HEK293 (cell line): ENCODE results near the gene OVOL2.

Experiments used
- CTCF ChIA-PET: fragments of 350-600 bp; formaldehyde crosslinking; extraction: SDS; loops from one replicate; lab custom pipeline; 2021; ENCODE audit warnings: antibody characterized with exemption; lab: Yijun Ruan, JAX
- POLR2A ChIA-PET: fragments of 300-600 bp; formaldehyde crosslinking; extraction: SDS; loops from one replicate; lab custom pipeline; 2020; ENCODE audit warnings: antibody characterized with exemption, inconsistent platforms; lab: Yijun Ruan, JAX
- H3K27ac ChIP-seq: fragments of 200-500 bp; sonication (Bioruptor generic); 2 replicates; pipeline ENCODE4 v1.5.1; 2014; ENCODE audit warnings: low read depth, low read length, control low read depth, inconsistent platforms; ENCODE audit errors: extremely low read depth
- H3K36me3 ChIP-seq, 2 experiments: fragments of 200-500 bp in 1 of 2; sonication (Bioruptor generic) in 1 of 2; 1 replicate in 1 of 2; 2 replicates in 1 of 2; pipeline ENCODE4 v1.5.1; 2014 to 2017; ENCODE audit warnings: inconsistent platforms in 2 of 2, low read length in 2 of 2; ENCODE audit not compliant: control insufficient read depth in 2 of 2, insufficient read depth in 1 of 2
- H3K4me1 ChIP-seq: fragments of 200-500 bp; sonication (Bioruptor generic); 2 replicates; pipeline ENCODE4 v1.5.1; 2014; ENCODE audit warnings: mild to moderate bottlenecking, low read length, inconsistent platforms; ENCODE audit not compliant: control insufficient read depth, insufficient read depth
- H3K4me3 ChIP-seq: 2 replicates; pipeline ENCODE4 v1.5.1; 2011; ENCODE audit warnings: low read depth, mild to moderate bottlenecking, control low read depth, low read length, moderate library complexity
- H3K9me3 ChIP-seq: fragments of 200-500 bp; sonication (Bioruptor generic); 2 replicates; pipeline ENCODE4 v1.5.1; 2014; ENCODE audit warnings: low read depth, low read length, inconsistent platforms; ENCODE audit not compliant: control insufficient read depth, insufficient read depth
- HOXA7 ChIP-seq: sonication (generic); formaldehyde crosslinking; IDR thresholded peaks from 2 replicates; pipeline ENCODE4 v1.8.1; 2022; ENCODE audit warnings: missing genetic modification reagents, borderline replicate concordance
- HOXC10 ChIP-seq: sonication (generic); formaldehyde crosslinking; IDR thresholded peaks from 2 replicates; pipeline ENCODE4 v1.8.1; 2023; ENCODE audit warnings: mild to moderate bottlenecking, missing genetic modification reagents
- IKZF3 ChIP-seq: fragments of 450-650 bp; IDR thresholded peaks from 2 replicates; pipeline ENCODE4 v1.5.0; 2018; ENCODE audit warnings: missing biosample characterization, mild to moderate bottlenecking, missing genetic modification characterization, moderate library complexity
- KLF10 ChIP-seq: fragments of 450-650 bp; IDR thresholded peaks from 2 replicates; pipeline ENCODE4 v1.5.1; 2018; ENCODE audit warnings: missing biosample characterization, mild to moderate bottlenecking, missing genetic modification characterization
- KLF16 ChIP-seq: fragments of 450-650 bp; formaldehyde crosslinking; IDR thresholded peaks from 2 replicates; pipeline ENCODE4 v1.5.1; 2017; ENCODE audit warnings: missing biosample characterization, missing genetic modification characterization
- ZBTB1 ChIP-seq: fragments of 450-650 bp; formaldehyde crosslinking; IDR thresholded peaks from 2 replicates; pipeline ENCODE4 v1.5.1; 2016; ENCODE audit warnings: missing biosample characterization, missing genetic modification characterization
- ZBTB20 ChIP-seq: fragments of 450-650 bp; formaldehyde crosslinking; IDR thresholded peaks from 2 replicates; pipeline ENCODE4 v1.5.1; 2016; ENCODE audit warnings: missing biosample characterization, missing genetic modification characterization
- ZBTB48 ChIP-seq: fragments of 450-650 bp; formaldehyde crosslinking; IDR thresholded peaks from 2 replicates; pipeline ENCODE4 v1.5.1; 2016; ENCODE audit warnings: missing biosample characterization, missing genetic modification characterization
- ZNF112 ChIP-seq: fragments of 450-650 bp; formaldehyde crosslinking; IDR thresholded peaks from 2 replicates; pipeline ENCODE4 v1.5.0; 2017; ENCODE audit warnings: missing biosample characterization, missing genetic modification characterization
- ZNF133 ChIP-seq: fragments of 450-650 bp; formaldehyde crosslinking; IDR thresholded peaks from 2 replicates; pipeline ENCODE4 v1.5.1; 2016; ENCODE audit warnings: missing biosample characterization, missing genetic modification characterization
- ZNF221 ChIP-seq: fragments of 450-650 bp; formaldehyde crosslinking; IDR thresholded peaks from 2 replicates; pipeline ENCODE4 v1.5.1; 2017; ENCODE audit warnings: missing biosample characterization, missing genetic modification characterization, borderline replicate concordance
- ZNF223 ChIP-seq: fragments of 450-650 bp; formaldehyde crosslinking; IDR thresholded peaks from 2 replicates; pipeline ENCODE4 v1.5.1; 2016; ENCODE audit warnings: missing biosample characterization, missing genetic modification characterization
- ZNF354C ChIP-seq: fragments of 450-650 bp; formaldehyde crosslinking; IDR thresholded peaks from 2 replicates; pipeline ENCODE4 v1.5.1; 2016; ENCODE audit warnings: missing biosample characterization, missing genetic modification characterization, low read depth, borderline replicate concordance
- ZNF391 ChIP-seq: fragments of 450-650 bp; formaldehyde crosslinking; IDR thresholded peaks from 2 replicates; pipeline ENCODE4 v1.5.1; 2016; ENCODE audit warnings: low read depth, missing biosample characterization, missing genetic modification characterization, borderline replicate concordance
- ZNF510 ChIP-seq: fragments of 450-650 bp; formaldehyde crosslinking; IDR thresholded peaks from 2 replicates; pipeline ENCODE4 v1.5.1; 2018; ENCODE audit warnings: mild to moderate bottlenecking, missing genetic modification characterization, missing biosample characterization; ENCODE audit not compliant: insufficient replicate concordance
- ZNF558 ChIP-seq: fragments of 450-650 bp; formaldehyde crosslinking; IDR thresholded peaks from 2 replicates; pipeline ENCODE4 v1.5.1; 2016; ENCODE audit warnings: missing biosample characterization, missing genetic modification characterization
- ZNF561 ChIP-seq: fragments of 450-650 bp; IDR thresholded peaks from 2 replicates; pipeline ENCODE4 v1.5.1; 2018; ENCODE audit warnings: missing biosample characterization, missing genetic modification characterization, borderline replicate concordance
- ZNF610 ChIP-seq: fragments of 450-650 bp; formaldehyde crosslinking; IDR thresholded peaks from 2 replicates; pipeline ENCODE4 v1.5.1; 2016; ENCODE audit warnings: missing biosample characterization, missing genetic modification characterization, borderline replicate concordance
- ZNF626 ChIP-seq: fragments of 450-650 bp; sonication (Bioruptor Pico); formaldehyde crosslinking; IDR thresholded peaks from 2 replicates; pipeline ENCODE4 v1.5.1; 2018; ENCODE audit warnings: missing biosample characterization, missing genetic modification characterization, inconsistent platforms
- ZNF664 ChIP-seq: fragments of 450-650 bp; formaldehyde crosslinking; IDR thresholded peaks from 2 replicates; pipeline ENCODE4 v1.5.1; 2016; ENCODE audit warnings: missing biosample characterization, missing genetic modification characterization
- ZNF692 ChIP-seq: fragments of 450-650 bp; formaldehyde crosslinking; IDR thresholded peaks from 2 replicates; pipeline ENCODE4 v1.5.1; 2016; ENCODE audit warnings: missing biosample characterization, missing genetic modification characterization
- ZNF701 ChIP-seq: fragments of 450-650 bp; formaldehyde crosslinking; IDR thresholded peaks from 2 replicates; pipeline ENCODE4 v1.5.1; 2016; ENCODE audit warnings: missing biosample characterization, missing genetic modification characterization
- TF ChIP-seq, protein P1 (sequence below): fragments of 450-650 bp; formaldehyde crosslinking; IDR thresholded peaks from 2 replicates; pipeline ENCODE4 v1.5.1; 2017; ENCODE audit warnings: missing biosample characterization, mild to moderate bottlenecking, missing genetic modification characterization, moderate library complexity
- TF ChIP-seq, protein P2 (sequence below): fragments of 450-650 bp; formaldehyde crosslinking; IDR thresholded peaks from 2 replicates; pipeline ENCODE4 v1.5.1; 2016; ENCODE audit warnings: missing biosample characterization, missing genetic modification characterization

Gene OVOL2

DNA sequence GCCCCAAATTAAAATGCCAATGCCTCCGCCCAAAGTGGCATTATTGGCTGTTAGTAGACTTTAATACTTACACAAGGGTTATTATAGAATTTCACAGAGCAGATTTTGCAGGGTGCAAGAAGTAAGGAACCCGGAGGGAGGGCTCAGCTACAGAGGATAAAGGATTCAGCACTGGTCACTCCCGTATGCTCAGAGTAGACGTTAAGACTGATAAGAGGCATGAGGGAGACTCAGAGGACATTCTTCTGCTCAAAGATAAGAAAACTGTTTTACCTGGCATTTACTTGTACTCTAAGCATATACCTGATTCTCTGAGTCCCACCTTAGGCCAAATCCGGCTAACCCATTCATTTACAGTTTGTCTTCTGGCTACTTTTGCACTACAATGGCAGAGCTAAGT is 36.5 kb upstream of the OVOL2 start (continued):
- TF ChIP-seq ZNF112 (tag by site-specific recombination) (no peak), ZNF391 (tag by site-specific recombination) (no peak), ZNF626 (tag by site-specific recombination) (no peak), ZNF664 (no peak), ZBTB1 (tag by site-specific recombination) (no peak)

GRCh38 chr20:18093388-18093787 is 35.7 kb upstream of the OVOL2 start:
- no peak overlapping the region for H3K4me3 ChIP-seq
- no peak overlapping the region for H3K27ac ChIP-seq
- POLR2A ChIA-PET, result no interaction called here
- H3K9me3 ChIP-seq, result no peaks in the 10 kb centered on the region
- no peaks in the 10 kb centered on the region for H3K36me3 ChIP-seq
- TF ChIP-seq KLF16 (tag by site-specific recombination) (no peak), ZNF223 (tag by site-specific recombination) (no peak), IKZF3 (no peak), ZBTB20 (no peak), ZNF701 (no peak), ZNF510 (tag by site-specific recombination) (no peak), ZNF558 (no peak), HOXA7 (CRISPR knock-in tag) (no peak), ZNF133 (tag by site-specific recombination) (no peak), ZNF692 (tag by site-specific recombination) (no peak), ZNF354C (tag by site-specific recombination) (no peak), ZNF561 (tag by site-specific recombination) (no peak), KLF10 (no peak)
- H3K4me1 ChIP-seq, result no peaks in the 10 kb centered on the region
- CTCF ChIA-PET, result no interaction called here

GRCh38 chr20:18092890-18093289 is 35.2 kb upstream of the OVOL2 start:
- CTCF ChIA-PET, result no interaction called here
- Histone ChIP-seq H3K4me1 (no peaks in the 10 kb centered on the region), H3K4me3 (no peak overlapping the region), H3K27ac (no peak overlapping the region), H3K9me3 (no peaks in the 10 kb centered on the region), H3K36me3 (no peaks in the 10 kb centered on the region)
- TF ChIP-seq, protein P1, sequence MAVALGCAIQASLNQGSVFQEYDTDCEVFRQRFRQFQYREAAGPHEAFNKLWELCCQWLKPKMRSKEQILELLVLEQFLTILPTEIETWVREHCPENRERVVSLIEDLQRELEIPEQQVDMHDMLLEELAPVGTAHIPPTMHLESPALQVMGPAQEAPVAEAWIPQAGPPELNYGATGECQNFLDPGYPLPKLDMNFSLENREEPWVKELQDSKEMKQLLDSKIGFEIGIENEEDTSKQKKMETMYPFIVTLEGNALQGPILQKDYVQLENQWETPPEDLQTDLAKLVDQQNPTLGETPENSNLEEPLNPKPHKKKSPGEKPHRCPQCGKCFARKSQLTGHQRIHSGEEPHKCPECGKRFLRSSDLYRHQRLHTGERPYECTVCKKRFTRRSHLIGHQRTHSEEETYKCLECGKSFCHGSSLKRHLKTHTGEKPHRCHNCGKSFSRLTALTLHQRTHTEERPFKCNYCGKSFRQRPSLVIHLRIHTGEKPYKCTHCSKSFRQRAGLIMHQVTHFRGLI (tag by site-specific recombination), result no peak
- TF ChIP-seq ZNF610 (no peak), HOXC10 (no peak), ZNF221 (tag by site-specific recombination) (no peak), ZBTB48 (no peak)
- TF ChIP-seq, protein P2, sequence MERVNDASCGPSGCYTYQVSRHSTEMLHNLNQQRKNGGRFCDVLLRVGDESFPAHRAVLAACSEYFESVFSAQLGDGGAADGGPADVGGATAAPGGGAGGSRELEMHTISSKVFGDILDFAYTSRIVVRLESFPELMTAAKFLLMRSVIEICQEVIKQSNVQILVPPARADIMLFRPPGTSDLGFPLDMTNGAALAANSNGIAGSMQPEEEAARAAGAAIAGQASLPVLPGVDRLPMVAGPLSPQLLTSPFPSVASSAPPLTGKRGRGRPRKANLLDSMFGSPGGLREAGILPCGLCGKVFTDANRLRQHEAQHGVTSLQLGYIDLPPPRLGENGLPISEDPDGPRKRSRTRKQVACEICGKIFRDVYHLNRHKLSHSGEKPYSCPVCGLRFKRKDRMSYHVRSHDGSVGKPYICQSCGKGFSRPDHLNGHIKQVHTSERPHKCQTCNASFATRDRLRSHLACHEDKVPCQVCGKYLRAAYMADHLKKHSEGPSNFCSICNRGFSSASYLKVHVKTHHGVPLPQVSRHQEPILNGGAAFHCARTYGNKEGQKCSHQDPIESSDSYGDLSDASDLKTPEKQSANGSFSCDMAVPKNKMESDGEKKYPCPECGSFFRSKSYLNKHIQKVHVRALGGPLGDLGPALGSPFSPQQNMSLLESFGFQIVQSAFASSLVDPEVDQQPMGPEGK, result no peak
- POLR2A ChIA-PET, result no interaction called here
